Activated CD8-positive, alpha-beta memory T cell treated with anti-CD3 and anti-CD28 coated beads, Interleukin-2, amount 50 U/mL, for 24 hours (primary cell): ENCODE data around the gene MRPL45.
"Not testable (repeated sequence)": the region's sequence is repeated elsewhere in the genome, so short reads cannot be mapped to it uniquely, and the experiment has no call there.

Source experiments
- DNase-seq: peaks from one replicate; pipeline ENCODE4 v3.0.0-alpha.2; 2020; ENCODE audit errors: extremely low read depth

MRPL45 gene

GRCh38 chr17:38296834-38297517 is at the start of gene MRPL45:
TSS of gene MRPL45 (plus strand) at chr17:38297168. CDS start at chr17:38297184, 16 bp downstream.
- peak; percentile 92 for DNase-seq

- DNase-seq = not testable (repeated sequence)
Observed at GRCh38 chr17:38253191-38253590, 43.8 kb upstream of the MRPL45 start.

DNA sequence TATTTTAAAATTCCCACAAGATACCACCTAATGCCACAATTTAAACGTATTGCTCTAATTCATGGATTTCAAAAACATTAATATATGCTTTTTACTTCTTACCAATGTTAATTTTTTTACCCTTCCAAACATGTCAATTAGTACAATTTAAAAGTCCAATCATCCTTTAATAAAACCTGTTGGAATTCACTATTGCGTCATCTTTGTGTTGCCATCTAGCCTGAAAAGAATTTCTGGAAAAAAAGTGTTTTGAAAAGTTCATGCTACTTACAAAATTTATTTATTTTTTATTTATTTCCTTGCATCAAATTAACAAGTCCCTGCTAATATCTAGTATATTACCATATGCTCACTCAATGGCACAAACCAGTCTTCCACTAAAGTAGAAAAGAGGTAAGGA is 42.6 kb upstream of the MRPL45 start:
- DNase-seq = not testable (repeated sequence)

DNA sequence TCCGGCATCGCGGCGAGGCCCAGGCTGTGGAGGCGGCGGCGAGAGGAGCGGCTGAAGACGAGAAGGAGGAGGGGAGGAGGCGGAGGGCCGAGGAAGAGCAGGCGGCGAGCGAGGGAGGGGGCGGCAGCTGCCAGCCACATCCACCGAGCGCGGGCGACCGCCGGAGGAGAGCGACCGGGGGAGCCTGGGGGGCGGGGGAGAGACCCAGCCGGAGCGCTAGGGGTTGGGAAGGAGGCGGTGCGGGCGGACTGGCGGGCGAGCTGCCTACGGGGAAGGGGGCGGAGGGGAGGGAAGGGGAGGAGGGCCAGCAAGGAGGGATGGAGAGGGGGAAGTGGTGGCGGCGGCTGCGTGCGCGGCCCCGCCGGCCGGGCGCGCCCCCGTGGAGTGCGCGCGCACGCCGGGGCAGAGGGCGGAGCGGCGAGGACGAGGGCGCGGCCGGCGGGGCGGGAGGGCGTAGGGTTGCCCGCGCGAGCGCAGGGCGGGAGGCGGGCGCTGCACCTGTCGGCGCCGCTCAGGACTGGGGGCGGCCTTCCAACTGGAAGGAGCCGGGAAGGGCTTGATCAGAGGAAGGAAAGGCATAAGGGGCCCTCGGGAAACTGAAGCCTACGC is 39.9 kb upstream of the MRPL45 start:
- peak; percentile 53 for DNase-seq

DNA sequence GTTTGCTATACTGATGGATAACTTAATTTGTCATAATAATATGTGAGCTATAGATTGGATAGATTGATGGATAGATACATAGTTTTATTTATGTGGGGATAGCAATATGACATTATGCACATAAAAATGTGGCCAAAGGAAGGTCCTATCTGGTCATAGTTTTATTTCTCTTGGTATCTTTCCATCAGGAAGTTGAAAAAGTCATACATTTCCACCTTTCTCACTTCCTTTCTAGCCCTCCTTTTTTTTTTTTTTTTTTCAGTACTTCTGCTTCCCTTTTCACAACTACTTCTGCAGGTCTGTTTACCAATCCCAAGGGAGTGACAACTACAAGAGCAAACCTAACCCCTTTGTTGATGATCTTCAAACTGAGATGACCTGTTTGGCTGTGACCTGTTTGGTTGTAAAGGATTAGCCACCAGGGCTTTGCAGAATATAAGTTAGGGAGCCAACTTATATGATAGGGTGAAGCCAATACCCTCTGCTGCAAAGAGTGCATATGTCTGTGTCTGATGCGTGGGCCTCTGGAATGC is 30.9 kb upstream of the MRPL45 start:
- not testable (repeated sequence) for DNase-seq

DNA sequence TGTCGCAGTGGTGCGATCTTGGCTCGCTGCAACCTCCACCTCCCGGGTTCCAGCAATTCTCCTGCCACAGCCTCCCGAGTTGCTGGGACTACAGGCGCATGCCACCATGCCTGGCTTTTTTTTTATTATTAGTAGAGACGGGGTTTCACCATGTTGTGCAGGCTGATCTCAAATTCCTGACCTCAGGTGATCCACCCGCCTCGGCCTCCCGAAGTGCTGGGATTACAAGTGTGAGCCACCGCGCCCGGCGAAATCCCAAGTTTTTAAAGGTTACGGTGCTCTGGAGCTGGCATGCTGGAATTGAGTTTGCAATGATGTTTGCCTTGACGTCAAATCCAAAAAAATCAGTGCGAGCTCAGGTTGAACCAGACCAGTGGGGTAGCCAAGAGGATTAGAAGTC is 30.4 kb upstream of the MRPL45 start:
- not testable (repeated sequence) for DNase-seq

DNA sequence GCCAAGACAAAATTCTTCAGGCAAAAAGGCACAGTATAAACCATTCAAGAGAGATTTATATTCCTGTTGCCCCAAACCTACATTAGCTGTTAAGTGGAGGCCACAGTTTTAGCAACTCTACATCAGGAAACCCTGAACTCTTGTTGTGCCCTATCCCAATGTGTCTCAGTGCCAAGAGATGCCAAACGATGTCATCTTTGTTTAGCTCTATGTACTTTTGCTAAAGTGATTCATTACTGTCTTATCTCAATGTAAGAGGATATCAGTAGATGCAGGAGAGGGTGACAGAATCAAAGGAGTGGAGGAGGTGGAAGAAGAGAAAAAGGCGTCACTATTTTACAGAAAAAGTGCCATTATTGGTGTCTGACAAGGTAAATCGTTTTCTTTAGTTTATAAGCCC is 28.8 kb upstream of the MRPL45 start:
- DNase-seq = not testable (repeated sequence)

GRCh38 chr17:38269045-38269444 is 27.9 kb upstream of the MRPL45 start:
- not testable (repeated sequence) for DNase-seq

- not testable (repeated sequence) for DNase-seq
Observed at GRCh38 chr17:38269552-38269951, 27.4 kb upstream of the MRPL45 start.

GRCh38 chr17:38285994-38286393 is 11.0 kb upstream of the MRPL45 start:
- DNase-seq = not testable (repeated sequence)

DNA sequence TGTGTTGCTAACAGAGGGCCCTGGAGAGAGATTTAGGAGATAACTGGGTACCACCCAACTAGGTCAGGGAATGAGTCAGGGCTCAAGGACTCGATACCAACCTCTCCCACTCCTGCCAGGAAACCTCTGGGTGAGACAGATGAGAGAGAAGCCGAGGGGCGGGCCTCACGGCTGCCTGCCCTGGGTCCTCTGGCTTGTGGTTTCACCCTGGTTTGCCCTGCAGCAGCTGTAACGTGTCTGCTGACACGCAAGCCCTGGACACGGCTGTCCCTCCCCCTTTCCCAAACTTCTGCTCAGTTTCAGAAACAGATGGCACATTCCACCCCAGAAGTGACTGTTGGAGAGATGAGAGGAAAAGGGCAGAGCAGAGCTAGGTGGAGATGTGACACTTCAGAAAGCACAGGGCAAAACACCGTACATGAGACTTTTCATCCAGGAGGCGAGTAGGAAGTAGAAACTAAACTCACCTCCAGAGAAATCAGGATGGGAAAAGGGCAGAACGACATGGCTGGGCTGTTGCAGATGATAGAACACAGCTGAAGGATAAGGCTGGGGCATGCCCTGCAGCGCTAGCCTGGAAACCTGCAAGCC is 10.4 kb upstream of the MRPL45 start:
- not testable (repeated sequence) for DNase-seq

DNA sequence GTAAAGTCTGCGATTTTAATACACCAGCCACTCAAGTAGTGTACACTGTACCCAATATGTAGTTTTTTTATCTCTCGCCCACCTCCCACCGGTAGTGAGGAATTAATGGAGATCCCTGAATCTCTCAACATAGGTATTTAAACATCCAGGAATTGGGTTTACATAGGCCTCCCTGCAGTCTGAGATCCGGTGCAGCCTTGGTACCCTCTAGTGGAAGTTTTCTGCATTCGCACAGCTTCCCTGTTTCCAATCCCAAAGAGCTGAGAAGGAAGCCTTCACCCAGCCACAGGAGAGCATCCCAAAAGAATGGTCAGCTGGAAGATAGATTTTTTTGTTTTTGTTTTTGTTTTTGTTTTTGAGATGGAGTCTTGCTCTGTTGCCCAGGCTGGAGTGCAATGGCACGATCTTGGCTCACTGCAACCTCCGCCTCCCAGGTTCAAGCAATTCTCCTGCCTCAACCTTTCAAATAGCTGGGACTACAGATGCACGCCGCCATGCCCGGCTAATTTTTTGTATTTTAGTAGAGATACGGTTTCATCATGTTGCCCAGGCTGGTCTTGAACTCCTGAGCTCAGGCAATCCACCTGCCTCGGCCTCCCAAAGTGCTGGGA is 8.6 kb upstream of the MRPL45 start:
- DNase-seq = not testable (repeated sequence)

DNA sequence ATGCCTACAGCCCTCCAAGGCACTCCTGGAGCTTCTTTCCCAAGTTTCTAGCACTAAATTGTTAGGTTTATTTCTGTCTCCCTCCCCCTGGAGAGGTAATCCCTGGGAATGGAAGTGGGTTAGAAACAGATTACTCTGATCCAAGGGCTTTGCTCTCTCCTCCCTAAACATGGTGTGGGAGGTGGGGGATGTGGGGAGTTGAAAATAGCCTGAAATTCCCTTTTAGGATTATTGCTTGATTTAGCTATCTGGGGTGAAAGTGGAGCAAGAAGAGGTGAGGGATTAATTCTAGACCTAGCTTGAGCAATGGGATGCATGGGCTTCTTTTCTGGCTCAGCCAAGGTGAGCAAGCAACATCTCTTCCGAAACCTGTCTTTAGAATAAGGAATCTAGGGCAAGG is 7.2 kb upstream of the MRPL45 start:
- not testable (repeated sequence) for DNase-seq

DNA sequence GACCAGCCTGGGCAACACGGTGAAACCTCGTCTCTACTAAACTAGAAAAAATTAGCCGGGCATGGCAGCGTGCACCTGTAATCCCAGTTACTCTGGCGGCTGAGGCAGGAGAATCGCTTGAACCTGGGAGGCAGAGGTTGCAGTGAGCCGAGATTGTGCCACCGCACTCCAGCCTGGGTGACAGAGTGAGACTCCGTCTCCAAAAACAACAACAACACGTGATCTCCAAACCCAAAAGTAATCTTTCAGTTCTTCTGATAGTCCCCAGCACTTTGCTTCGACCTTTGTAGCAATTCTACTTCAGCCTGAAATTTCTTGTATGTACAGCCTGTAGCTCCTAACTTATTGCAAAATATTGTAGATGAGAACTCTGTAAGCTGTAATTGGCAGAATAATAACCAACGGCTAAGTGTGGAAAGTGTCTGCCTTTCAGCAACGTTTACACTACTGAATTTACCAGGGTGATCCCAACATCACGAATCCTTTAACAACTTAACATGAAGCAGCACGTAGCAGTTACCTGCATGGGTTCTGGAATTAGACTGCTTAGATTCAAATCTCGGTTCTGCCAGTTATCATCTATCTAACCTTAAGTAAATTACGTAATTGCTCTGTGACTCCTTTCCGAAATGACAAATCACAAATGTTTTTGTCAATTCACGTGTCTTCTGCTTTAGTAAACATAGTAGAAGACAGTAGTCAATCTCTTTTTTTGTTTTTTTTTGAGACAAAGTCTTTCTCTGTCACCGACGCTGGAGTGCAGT is 1.2 kb upstream of the MRPL45 start:
- not testable (repeated sequence) for DNase-seq

DNA sequence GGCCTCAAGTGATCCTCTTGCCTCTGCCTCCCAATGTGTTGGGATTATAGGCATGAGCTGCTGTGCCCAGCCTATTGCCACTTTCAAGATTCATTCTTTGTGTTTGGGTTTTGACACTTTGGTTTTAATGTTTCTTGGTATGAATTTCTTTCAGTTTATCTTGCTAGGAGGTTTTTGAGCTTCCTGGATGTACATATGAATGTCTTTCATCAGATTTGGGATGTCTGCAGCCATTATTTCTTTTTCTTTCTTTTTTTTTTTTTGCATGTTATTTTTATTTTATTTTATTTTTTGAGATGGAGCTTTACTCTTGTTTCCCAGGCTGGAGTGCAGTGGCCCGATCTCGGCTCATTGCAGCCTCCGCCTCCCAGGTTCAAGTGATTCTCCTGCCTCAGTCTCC is 18.5 kb downstream of the MRPL45 start:
- DNase-seq = no peak

DNA sequence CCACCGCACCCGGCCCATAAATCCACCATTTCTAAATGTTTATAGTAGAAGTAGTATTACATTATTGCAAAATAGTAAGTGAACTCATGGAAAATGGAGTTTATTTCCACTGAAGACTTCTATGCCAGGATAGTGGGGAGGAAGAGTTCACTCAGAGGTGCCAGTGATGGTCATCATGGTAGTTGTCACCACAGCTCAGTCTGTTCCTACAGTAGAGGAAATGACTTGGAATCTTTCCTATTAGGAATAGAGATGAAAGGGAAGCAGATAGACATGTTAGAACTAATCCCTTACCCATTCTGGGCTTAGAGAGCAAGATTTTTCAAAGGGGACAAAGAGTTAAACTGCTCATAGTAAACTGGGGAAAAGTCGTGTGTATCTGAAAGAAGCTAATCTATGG is 20.1 kb downstream of the MRPL45 start:
- no peak for DNase-seq

GRCh38 chr17:38320482-38320881 is 23.5 kb downstream of the MRPL45 start:
- DNase-seq = no peak

GRCh38 chr17:38322156-38322779 is 25.3 kb downstream of the MRPL45 start:
- peak; percentile 36 for DNase-seq

- DNase-seq = no peak
Observed at GRCh38 chr17:38322897-38323296, 25.9 kb downstream of the MRPL45 start.

DNA sequence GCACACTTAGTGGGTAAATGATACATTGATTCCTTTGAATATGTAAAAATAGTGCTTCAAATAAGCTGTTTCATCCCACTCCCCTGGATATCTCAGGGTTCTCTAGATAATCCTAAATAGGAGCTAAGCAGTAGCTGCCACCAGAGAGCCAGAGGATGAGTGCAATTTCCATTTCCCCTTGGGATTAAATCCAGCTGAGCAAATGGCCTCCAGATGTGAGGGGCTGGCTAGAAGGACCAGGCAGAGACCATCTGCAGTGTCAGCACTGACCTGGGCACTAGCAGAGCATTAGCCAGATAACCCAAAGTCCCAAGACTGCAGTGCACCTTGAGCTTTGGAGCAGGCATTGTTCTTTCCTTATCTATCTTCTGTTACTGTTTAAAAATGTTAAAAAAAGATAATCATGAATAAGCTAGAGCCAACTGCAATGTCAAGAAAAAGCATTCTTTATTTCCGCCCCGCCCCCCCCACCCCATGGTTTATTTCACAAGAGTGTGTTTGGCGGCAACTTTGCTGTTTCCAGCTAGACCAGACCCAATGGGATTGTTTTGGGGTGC is 27.3 kb downstream of the MRPL45 start:
- no peak for DNase-seq

- DNase-seq = no peak
Observed at GRCh38 chr17:38324772-38325171, 27.8 kb downstream of the MRPL45 start.
